OCI-LY1 (cell line): ENCODE measurements around the gene MTIF3.

Source experiments
- H2AFZ ChIP-seq: fragments of 200-600 bp; sonication (generic), shearing (Covaris generic); 2 replicates; pipeline ENCODE4 v1.6.0; 2014; ENCODE audit warnings: antibody characterized with exemption, mild to moderate bottlenecking, low read length
- H3F3A ChIP-seq: fragments of 200-600 bp; sonication (generic), shearing (Covaris generic); 2 replicates; pipeline ENCODE4 v1.6.0; 2014; ENCODE audit warnings: mild to moderate bottlenecking, antibody characterized with exemption, low read length, moderate library complexity; ENCODE audit not compliant: insufficient read depth
- H3K27ac ChIP-seq: fragments of 200-600 bp; sonication (generic); 2 replicates; pipeline ENCODE4 v1.5.1; 2014; ENCODE audit warnings: low read length, mixed run types, mild to moderate bottlenecking, low read depth; ENCODE audit not compliant: poor library complexity, severe bottlenecking
- H3K27me3 ChIP-seq: fragments of 200-600 bp; sonication (generic); 2 replicates; pipeline ENCODE4 v1.6.0; 2014; ENCODE audit warnings: antibody characterized with exemption, mild to moderate bottlenecking, low read length, moderate library complexity; ENCODE audit not compliant: insufficient read depth
- H3K36me3 ChIP-seq: fragments of 200-600 bp; sonication (generic); 2 replicates; pipeline ENCODE4 v1.6.1; 2014; ENCODE audit warnings: mild to moderate bottlenecking, antibody characterized with exemption, low read length, moderate library complexity, mixed read lengths; ENCODE audit not compliant: insufficient read depth
- H3K4me1 ChIP-seq: fragments of 200-600 bp; sonication (generic); 2 replicates; pipeline ENCODE4 v1.5.1; 2014; ENCODE audit warnings: mild to moderate bottlenecking, low read length, moderate library complexity; ENCODE audit not compliant: insufficient read depth, severe bottlenecking
- H3K4me2 ChIP-seq: fragments of 200-600 bp; sonication (generic), shearing (Covaris generic); 2 replicates; pipeline ENCODE4 v1.6.1; 2014; ENCODE audit warnings: low read length
- H3K4me3 ChIP-seq: fragments of 200-600 bp; sonication (generic); 2 replicates; pipeline ENCODE4 v1.5.1; 2014; ENCODE audit warnings: low read length, low read depth, mild to moderate bottlenecking, mixed read lengths; ENCODE audit not compliant: poor library complexity, severe bottlenecking
- H3K79me2 ChIP-seq: fragments of 200-600 bp; shearing (Covaris generic); 2 replicates; pipeline ENCODE4 v1.6.1; 2016; ENCODE audit warnings: mixed run types, low read length, mixed read lengths; ENCODE audit not compliant: insufficient read depth
- H3K9ac ChIP-seq: fragments of 200-600 bp; sonication (generic), shearing (Covaris generic); 2 replicates; pipeline ENCODE4 v1.6.1; 2014; ENCODE audit warnings: mild to moderate bottlenecking, low read length, mixed read lengths
- H3K9me2 ChIP-seq: fragments of 200-600 bp; sonication (generic), shearing (Covaris generic); 2 replicates; pipeline ENCODE4 v1.6.1; 2014; ENCODE audit warnings: low read depth, mild to moderate bottlenecking, low read length, mixed read lengths
- H3K9me3 ChIP-seq: fragments of 200-600 bp; shearing (Covaris generic); 2 replicates; pipeline ENCODE4 v1.6.1; 2014; ENCODE audit warnings: low read length, mixed read lengths
- H4K20me1 ChIP-seq: fragments of 200-600 bp; sonication (generic), shearing (Covaris generic); 2 replicates; pipeline ENCODE4 v1.6.0; 2016; ENCODE audit warnings: mild to moderate bottlenecking, low read length; ENCODE audit not compliant: insufficient read depth
- CTCF ChIP-seq: fragments of 200-600 bp; sonication (generic), shearing (Covaris generic); IDR thresholded peaks from 2 replicates; pipeline ENCODE4 v1.5.1; 2017; ENCODE audit warnings: mild to moderate bottlenecking, antibody characterized with exemption, low read length, moderate library complexity, mixed read lengths
- EZH2 ChIP-seq: fragments of 200-600 bp; sonication (generic), shearing (Covaris generic); IDR thresholded peaks from 2 replicates; pipeline ENCODE4 v1.8.0; 2017; ENCODE audit warnings: borderline replicate concordance, mixed run types, mild to moderate bottlenecking, antibody characterized with exemption, low read length, moderate library complexity, mixed read lengths

MTIF3 gene

GRCh38 chr13:27474751-27475268, 24.4 kb upstream of the MTIF3 start:
- TF ChIP-seq EZH2 (no peak), CTCF (no peak)
- H4K20me1 ChIP-seq, result no peaks in the 10 kb centered on the region
- H3K79me2 ChIP-seq, result no peaks in the 10 kb centered on the region
- no peak overlapping the region for H3K4me3 ChIP-seq
- H3F3A ChIP-seq, result no peaks in the 10 kb centered on the region
- no peaks in the 10 kb centered on the region for H3K9me2 ChIP-seq
- peaks cover 12% of the 10 kb centered on the region for H3K4me1 ChIP-seq
- H3K9me3 ChIP-seq, result no peaks in the 10 kb centered on the region
- H3K27me3 ChIP-seq, result no peaks in the 10 kb centered on the region
- no peak overlapping the region for H2AFZ ChIP-seq
- no peak overlapping the region for H3K4me2 ChIP-seq
- no peak overlapping the region for H3K27ac ChIP-seq
- H3K36me3 ChIP-seq, result no peaks in the 10 kb centered on the region
- H3K9ac ChIP-seq, result no peak overlapping the region

GRCh38 chr13:27472941-27473340, 22.6 kb upstream of the MTIF3 start:
- no peaks in the 10 kb centered on the region for H3K9me3 ChIP-seq
- H3K4me2 ChIP-seq, result no peak overlapping the region
- no peak overlapping the region for H2AFZ ChIP-seq
- H3K36me3 ChIP-seq, result no peaks in the 10 kb centered on the region
- TF ChIP-seq EZH2 (no peak), CTCF (no peak)
- peaks cover 11% of the 10 kb centered on the region for H3K4me1 ChIP-seq
- no peaks in the 10 kb centered on the region for H4K20me1 ChIP-seq
- H3K79me2 ChIP-seq, result no peaks in the 10 kb centered on the region
- no peaks in the 10 kb centered on the region for H3K27me3 ChIP-seq
- no peak overlapping the region for H3K4me3 ChIP-seq
- H3K9ac ChIP-seq, result no peak overlapping the region
- no peaks in the 10 kb centered on the region for H3F3A ChIP-seq
- no peak overlapping the region for H3K27ac ChIP-seq
- no peaks in the 10 kb centered on the region for H3K9me2 ChIP-seq

- Histone ChIP-seq H2AFZ (no peak overlapping the region), H3K36me3 (no peaks in the 10 kb centered on the region), H4K20me1 (no peaks in the 10 kb centered on the region), H3F3A (no peaks in the 10 kb centered on the region), H3K79me2 (no peaks in the 10 kb centered on the region), H3K9ac (no peak overlapping the region), H3K27ac (no peak overlapping the region), H3K9me2 (no peaks in the 10 kb centered on the region), H3K4me2 (no peak overlapping the region), H3K4me3 (no peak overlapping the region), H3K9me3 (no peaks in the 10 kb centered on the region), H3K27me3 (no peaks in the 10 kb centered on the region), H3K4me1 (peaks cover 6% of the 10 kb centered on the region)
- TF ChIP-seq CTCF, result no peak
- no peak for TF ChIP-seq EZH2
Measured at GRCh38 chr13:27472441-27472840, 22.1 kb upstream of the MTIF3 start.
